Nephron progenitor cell (in vitro differentiated cells): ENCODE data around the gene ZNF785.
"Not testable (repeated sequence)": the region's sequence is repeated elsewhere in the genome, so short reads cannot be mapped to it uniquely, and the experiment has no call there.

Source experiments
- DNase-seq: peaks from one replicate; pipeline ENCODE4 v3.0.0; 2021
- H3K27ac Mint-ChIP-seq: 2 replicates; pipeline ENCODE4 v1.8.0; 2021; ENCODE audit warnings: mild to moderate bottlenecking, moderate library complexity, mixed read lengths
- H3K27me3 Mint-ChIP-seq: 2 replicates; pipeline ENCODE4 v1.8.0; 2021; ENCODE audit warnings: mild to moderate bottlenecking, low read depth, mixed read lengths; ENCODE audit not compliant: poor library complexity
- H3K36me3 Mint-ChIP-seq: 2 replicates; pipeline ENCODE4 v1.8.0; 2021; ENCODE audit warnings: low read depth, mixed read lengths
- H3K4me1 Mint-ChIP-seq: 2 replicates; pipeline ENCODE4 v1.8.0; 2021; ENCODE audit warnings: mixed read lengths
- H3K4me3 Mint-ChIP-seq: 2 replicates; pipeline ENCODE4 v1.8.0; 2021; ENCODE audit warnings: mild to moderate bottlenecking, moderate library complexity, mixed read lengths
- H3K9me3 Mint-ChIP-seq: 2 replicates; pipeline ENCODE4 v1.8.0; 2021; ENCODE audit warnings: mild to moderate bottlenecking, moderate library complexity, mixed read lengths
- CTCF ChIP-seq: fragments of 200-600 bp; sonication (generic); IDR thresholded peaks from 2 replicates; pipeline ENCODE4 v1.5.0; 2021; ENCODE audit warnings: antibody characterized with exemption

Gene ZNF785

GRCh38 chr16:30585400-30586191 lies at the start of gene ZNF785:
ZNF785 (minus strand) TSS chr16:30585697; CDS start chr16:30585611, 86 bp downstream.
- Mint-ChIP-seq H3K27me3 (no peaks in the 10 kb centered on the region), H3K4me1 (peaks cover 38% of the 10 kb centered on the region), H3K4me3 (peak within 1 kb of the TSS; percentile 87), H3K36me3 (peaks cover 44% of the 10 kb centered on the region), H3K27ac (peak within 1 kb of the TSS; percentile 8), H3K9me3 (peaks cover 4% of the 10 kb centered on the region)
- TF ChIP-seq CTCF, result no peak
- peak; percentile 82 for DNase-seq

GRCh38 chr16:30633526-30633925 lies 48.0 kb upstream of the ZNF785 start:
- Mint-ChIP-seq H3K9me3 (no peaks in the 10 kb centered on the region), H3K27ac (no peak overlapping the region), H3K4me3 (peak overlapping the region; percentile 93), H3K27me3 (peaks cover 9% of the 10 kb centered on the region), H3K4me1 (peaks cover 27% of the 10 kb centered on the region), H3K36me3 (no peaks in the 10 kb centered on the region)
- no peak for DNase-seq
- no peak for TF ChIP-seq CTCF

DNA sequence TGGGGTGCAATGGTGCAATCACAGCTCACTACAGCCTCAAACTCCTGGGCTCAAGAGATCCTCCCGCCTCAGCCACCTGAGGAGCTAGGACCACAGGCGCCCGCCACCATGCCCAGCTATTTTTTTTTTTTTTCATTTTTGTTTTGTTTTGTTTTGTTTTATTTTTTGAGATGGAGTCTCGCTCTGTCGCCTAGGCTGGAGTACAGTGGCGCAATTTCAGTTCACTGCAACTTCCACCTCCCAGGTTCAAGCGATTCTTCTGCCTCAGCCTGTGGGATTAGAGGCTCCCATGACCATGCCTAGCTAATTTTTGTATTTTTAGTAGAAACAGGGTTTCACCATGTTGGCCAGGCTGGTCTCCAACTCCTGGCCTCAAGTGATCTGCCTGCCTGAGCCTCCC lies 47.0 kb upstream of the ZNF785 start:
- H3K36me3 Mint-ChIP-seq, H3K4me3 Mint-ChIP-seq, H3K27me3 Mint-ChIP-seq, DNase-seq, H3K9me3 Mint-ChIP-seq, H3K27ac Mint-ChIP-seq: not testable (repeated sequence)
- peaks cover 28% of the 10 kb centered on the region for H3K4me1 Mint-ChIP-seq

GRCh38 chr16:30628628-30629540 lies 43.4 kb upstream of the ZNF785 start:
- Mint-ChIP-seq H3K36me3 (no peaks in the 10 kb centered on the region), H3K4me1 (peaks cover 7% of the 10 kb centered on the region), H3K4me3 (no peak overlapping the region), H3K27me3 (peaks cover 7% of the 10 kb centered on the region), H3K9me3 (peaks cover 11% of the 10 kb centered on the region), H3K27ac (no peak overlapping the region)
- DNase-seq, result peak; percentile 94
- TF ChIP-seq CTCF, result peak; percentile 91

DNA sequence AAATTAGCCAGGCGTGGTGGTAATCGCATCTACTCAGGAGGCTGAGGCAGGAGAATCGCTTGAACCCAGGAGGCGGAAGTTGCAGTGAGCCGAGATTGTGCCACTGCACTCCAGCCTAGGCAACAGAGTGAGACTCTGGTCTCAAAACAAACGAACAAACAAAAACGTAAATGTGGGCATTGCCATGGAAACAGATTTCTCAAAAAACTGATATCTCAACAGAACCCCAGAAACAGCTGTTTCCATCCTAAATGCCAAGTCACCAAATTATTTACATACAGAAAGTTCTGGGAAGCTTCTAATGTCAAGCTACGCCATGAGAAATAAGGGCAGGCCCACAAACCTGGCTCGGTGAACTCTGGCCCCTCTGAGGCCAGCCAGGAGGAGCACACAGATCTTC lies 40.7 kb upstream of the ZNF785 start:
- no peaks in the 10 kb centered on the region for H3K36me3 Mint-ChIP-seq
- peaks cover 16% of the 10 kb centered on the region for H3K27me3 Mint-ChIP-seq
- no peak overlapping the region for H3K4me3 Mint-ChIP-seq
- no peak overlapping the region for H3K27ac Mint-ChIP-seq
- no peak for TF ChIP-seq CTCF
- H3K9me3 Mint-ChIP-seq, result peaks cover 22% of the 10 kb centered on the region
- DNase-seq, result no peak
- H3K4me1 Mint-ChIP-seq, result peaks cover 14% of the 10 kb centered on the region

GRCh38 chr16:30623536-30624283 lies 38.2 kb upstream of the ZNF785 start:
- Mint-ChIP-seq H3K4me3 (no peak overlapping the region), H3K27me3 (peaks cover 23% of the 10 kb centered on the region), H3K9me3 (peaks cover 26% of the 10 kb centered on the region), H3K4me1 (peaks cover 21% of the 10 kb centered on the region), H3K27ac (no peak overlapping the region), H3K36me3 (no peaks in the 10 kb centered on the region)
- DNase-seq, result no peak
- no peak for TF ChIP-seq CTCF
